Endometrial microvascular endothelial cells (primary cell): ENCODE measurements around the gene SLC22A8. TPM values are rescaled to one million over a fixed set of nuclear protein-coding genes. Genes with fewer than 3 reads are reported as not detected.
"Not testable (repeated sequence)": the region's sequence is repeated elsewhere in the genome, so short reads cannot be mapped to it uniquely, and the experiment has no call there.

Source experiments
- in situ Hi-C: cut with HindIII; loops from 2 replicates; pipeline ENCODE4 v1.10.0; 2017; ENCODE audit warnings: low sequenced_read_pairs, low pct_unique_long_range_greater_than_20kb; ENCODE audit errors: inconsistent ontology term
- total RNA-seq: library from RNA; depleted of rRNA; stranded (reverse); fragments of >200 nt; gene quantifications from one replicate; pipeline ENCODE4 v1.2.3, GENCODE V29; 2015; ENCODE audit errors: inconsistent ontology term

SLC22A8 gene, protein sequence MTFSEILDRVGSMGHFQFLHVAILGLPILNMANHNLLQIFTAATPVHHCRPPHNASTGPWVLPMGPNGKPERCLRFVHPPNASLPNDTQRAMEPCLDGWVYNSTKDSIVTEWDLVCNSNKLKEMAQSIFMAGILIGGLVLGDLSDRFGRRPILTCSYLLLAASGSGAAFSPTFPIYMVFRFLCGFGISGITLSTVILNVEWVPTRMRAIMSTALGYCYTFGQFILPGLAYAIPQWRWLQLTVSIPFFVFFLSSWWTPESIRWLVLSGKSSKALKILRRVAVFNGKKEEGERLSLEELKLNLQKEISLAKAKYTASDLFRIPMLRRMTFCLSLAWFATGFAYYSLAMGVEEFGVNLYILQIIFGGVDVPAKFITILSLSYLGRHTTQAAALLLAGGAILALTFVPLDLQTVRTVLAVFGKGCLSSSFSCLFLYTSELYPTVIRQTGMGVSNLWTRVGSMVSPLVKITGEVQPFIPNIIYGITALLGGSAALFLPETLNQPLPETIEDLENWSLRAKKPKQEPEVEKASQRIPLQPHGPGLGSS
- total RNA-seq: not detected

DNA sequence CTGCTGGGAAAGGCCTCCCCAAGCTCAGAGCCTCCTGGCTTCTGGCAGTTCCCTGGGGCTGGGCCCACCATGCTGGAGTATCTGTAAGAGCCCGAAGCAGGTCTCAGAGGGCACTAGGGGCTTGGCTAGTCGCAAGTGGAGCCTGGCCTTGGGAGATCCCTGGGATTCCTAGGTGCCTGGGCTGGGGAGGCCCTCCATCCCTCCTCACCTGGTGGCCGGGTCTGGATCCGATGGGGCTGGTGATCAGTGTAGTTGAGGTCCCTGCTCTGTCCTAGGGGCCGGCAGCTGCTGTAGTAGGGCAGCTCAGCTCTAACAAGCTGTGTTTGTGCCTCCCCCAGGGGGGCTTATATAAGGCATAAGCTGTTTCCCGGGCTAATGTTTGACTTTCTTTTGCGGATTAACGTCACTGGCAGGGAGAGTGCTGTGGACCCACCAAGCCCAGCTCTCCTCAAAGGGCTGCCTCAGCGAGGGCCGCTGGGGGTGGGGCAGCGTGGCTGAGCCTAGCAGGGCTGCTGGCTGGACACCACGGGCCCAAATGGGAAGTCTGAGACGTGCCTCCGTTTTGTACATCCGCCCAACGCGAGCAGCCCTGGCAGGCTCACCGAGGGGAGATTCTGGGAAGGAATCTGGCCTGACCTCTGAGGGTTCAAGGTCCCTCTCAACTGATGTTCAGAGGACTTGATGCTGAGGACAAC is at the start of gene SLC22A8:
Gene SLC22A8, minus strand, starts transcription at position 321 of the 695 bp plus-strand sequence. CDS start 883 bp downstream, outside the sequence.
- in situ Hi-C loops: loop anchor here (25.0 kb wide), 1 partner anchor 103 kb away; the partner anchor contains the start of gene CHRM1

DNA sequence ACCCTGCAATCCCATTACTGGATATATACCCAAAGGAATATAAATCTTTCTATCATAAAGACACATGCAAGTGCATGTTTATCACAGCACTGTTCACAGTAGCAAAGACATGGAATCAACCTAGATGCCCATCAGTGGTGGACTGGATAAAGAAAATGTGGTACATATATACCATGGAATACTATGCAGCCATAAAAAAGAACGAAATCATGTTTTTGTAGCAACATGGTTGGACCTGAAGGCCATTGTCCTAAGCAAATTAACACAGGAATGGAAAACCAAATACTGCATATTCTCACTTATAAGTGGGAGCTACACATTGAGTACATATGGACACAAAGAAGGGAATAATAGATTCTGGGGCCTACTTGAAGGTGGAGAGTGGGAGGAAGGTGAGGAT is 30.6 kb upstream of the SLC22A8 start:
- in situ Hi-C loops: not testable (repeated sequence)

DNA sequence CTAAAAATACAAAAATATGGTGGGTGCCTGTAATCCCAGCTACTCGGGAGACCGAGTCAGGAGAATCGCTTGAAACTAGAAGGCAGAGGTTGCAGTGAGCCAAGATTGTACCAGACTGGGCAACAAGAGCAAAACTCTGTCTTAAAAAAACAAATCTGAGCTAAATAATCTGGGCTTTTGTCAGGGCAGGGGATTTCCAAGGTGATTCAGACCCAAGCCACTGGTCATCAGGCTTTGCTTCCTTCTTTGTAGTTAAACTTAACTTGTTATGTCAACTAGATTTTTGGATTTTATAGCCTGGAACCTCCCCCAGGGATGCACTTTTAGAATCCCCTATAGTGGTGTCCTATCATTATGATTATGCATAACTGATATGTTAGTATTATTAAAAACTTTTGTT is 27.0 kb upstream of the SLC22A8 start:
- in situ Hi-C loops: no loop called here

DNA sequence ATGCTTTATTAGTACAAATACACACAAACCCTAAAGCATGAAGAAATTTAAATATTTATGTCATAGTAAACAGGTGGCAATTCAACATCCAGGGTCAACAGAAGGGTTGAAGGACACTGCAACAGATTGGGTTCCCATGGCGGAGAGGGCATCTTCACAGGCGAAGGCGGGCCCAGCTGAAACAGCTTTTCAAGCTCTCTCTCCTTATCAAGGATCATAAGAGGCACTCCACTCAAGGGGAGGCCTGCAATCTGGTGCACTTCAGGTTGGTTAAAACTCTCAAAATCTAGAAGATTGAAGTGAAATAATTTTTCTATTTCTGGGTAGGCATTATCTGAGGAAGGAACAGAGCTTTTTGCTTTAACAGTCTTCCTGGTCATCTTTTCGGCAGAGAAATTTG is 16.8 kb upstream of the SLC22A8 start:
- in situ Hi-C loops: no loop called here

DNA sequence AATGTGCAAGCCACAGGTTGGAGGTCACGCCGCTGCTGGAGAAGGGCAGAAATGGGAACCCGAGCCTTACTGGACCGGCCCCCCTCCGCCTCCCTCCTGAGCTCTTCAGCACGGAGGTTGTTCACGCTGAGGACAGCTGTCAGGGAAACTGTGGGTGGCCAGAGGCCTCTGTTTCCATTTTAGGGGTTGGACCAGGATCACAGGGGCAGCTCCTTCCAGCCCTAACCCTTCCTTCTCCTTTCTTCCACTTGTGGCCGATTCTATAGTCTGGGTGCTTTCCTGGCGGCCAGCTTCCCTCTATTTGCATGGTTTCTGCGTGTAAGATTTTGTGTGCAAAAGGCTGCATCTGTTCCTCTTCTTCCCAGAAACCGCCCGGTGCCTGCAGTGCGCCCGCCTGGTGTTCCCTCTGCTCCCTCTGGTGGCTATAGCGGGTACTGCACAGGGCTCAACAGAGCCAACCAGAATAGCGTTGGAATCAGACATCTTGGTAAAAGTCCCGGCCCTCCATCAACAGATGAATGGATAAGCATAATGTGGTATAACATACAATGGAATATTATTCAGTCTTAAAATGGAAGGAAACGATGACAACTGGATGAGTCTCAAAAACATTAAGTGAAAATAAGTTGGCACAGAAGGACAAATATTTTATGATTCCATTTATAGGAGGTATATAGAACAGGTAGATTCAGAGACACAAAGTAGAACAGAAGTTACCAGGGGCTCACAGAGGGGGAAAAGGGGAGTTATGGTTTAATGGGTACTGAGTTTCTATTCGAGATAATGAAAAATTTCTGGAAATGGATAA is 8.4 kb upstream of the SLC22A8 start:
- in situ Hi-C loops: loop anchor here (25.0 kb wide), 1 partner anchor 112 kb away; the partner anchor contains the start of gene CHRM1

DNA sequence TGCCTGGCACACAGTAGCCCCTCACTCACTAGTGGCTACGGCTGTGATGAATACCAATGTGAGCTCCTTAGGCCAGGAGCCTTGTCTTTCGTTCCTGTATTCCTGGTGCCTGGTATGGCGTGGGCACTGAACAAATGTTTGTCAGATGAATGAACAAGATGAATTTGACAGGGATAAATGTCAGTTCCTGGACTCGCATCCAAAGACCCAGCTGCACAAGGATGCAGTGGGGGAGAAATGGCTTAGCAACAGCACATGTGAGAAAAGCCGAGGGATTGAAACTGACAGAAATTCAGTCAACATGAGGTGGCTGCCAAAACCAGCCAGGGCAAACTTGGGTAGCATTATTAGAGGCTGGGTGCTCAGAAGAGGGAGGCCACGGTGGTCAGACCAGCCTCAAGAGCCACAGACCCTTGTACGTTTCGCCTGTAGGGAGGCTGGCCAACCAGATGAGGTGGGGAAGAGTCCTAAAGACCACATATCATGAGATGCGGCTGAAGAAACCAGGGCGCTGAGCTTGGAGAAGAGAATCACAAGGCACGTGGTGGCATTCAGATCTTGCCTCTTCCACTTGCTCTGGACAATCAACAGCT is 7.7 kb upstream of the SLC22A8 start:
- in situ Hi-C loops: loop anchor here (25.0 kb wide), 1 partner anchor 111 kb away; the partner anchor contains the start of gene CHRM1

DNA sequence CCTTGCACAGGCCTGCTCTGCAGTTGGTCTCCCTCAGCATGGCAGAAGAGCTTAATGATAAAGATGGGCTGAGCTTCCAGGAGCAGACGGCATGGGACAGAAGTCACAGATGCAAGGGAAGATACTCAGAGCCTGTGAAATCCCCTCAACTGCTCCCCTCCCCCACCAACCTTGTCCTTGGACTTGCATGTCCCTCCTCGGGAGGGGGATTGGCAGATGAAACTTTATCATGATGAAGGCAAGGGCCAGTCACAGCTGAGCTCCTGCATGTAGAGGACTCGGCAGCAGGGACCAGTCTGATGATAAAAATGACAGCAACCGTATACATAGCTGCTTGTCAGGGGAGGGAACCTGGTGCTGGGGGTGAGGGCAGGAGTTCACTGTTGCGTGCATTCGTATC is 6.8 kb upstream of the SLC22A8 start:
- in situ Hi-C loops: loop anchor here (25.0 kb wide), 1 partner anchor 110 kb away; the partner anchor contains the start of gene CHRM1

DNA sequence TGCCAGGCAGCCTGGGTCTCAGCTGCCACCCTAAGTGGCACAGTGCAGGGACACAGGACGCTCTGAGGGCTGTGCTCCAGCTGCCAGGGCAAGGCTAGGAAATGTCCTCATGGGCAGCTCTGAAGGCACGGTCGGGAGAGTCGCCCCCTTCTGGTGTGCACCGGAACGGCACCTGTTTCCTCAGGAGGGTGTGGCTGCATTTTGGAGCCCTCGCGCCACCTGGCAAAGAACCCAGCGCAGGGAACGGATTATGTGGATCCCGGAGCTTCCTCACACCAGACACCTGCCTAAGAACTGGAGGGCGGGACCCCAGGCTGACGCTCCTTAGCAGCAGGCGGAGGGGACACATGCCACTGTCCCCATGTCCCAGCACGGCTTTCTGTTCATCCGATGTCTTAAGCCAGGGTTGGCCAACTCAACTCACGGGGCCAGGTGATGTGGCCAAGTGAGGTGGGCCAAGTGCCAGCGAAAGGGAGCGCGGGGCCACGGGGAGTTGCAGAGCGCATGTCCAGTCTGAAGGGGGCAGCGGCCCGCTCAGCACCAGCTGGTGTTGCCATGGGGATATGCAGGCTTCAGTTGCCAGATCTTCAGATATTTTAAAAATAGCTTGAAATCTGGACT is 5.1 kb upstream of the SLC22A8 start:
- in situ Hi-C loops: loop anchor here (25.0 kb wide), 1 partner anchor 108 kb away; the partner anchor contains the start of gene CHRM1

DNA sequence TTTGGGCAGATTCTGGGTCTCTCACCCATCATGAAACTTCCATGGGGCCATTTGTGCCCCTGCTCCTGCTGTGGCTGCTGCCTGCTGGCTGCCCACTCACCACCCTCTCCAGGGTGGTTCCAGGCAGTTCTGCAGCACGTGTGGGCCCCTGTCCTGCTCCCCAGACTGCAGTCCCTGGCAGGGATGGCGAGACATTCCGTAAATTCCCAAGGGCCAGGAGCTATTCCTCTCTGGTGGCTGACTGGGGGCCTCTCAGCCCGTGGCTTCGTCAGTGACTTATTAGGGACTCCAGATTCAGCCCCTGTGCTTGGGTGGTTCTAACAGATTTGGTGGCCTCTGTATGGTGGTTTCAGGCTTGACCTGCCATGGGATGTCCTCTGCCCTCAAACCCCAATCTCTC is 3.9 kb upstream of the SLC22A8 start:
- in situ Hi-C loops: loop anchor here (25.0 kb wide), 1 partner anchor 107 kb away; the partner anchor contains the start of gene CHRM1

DNA sequence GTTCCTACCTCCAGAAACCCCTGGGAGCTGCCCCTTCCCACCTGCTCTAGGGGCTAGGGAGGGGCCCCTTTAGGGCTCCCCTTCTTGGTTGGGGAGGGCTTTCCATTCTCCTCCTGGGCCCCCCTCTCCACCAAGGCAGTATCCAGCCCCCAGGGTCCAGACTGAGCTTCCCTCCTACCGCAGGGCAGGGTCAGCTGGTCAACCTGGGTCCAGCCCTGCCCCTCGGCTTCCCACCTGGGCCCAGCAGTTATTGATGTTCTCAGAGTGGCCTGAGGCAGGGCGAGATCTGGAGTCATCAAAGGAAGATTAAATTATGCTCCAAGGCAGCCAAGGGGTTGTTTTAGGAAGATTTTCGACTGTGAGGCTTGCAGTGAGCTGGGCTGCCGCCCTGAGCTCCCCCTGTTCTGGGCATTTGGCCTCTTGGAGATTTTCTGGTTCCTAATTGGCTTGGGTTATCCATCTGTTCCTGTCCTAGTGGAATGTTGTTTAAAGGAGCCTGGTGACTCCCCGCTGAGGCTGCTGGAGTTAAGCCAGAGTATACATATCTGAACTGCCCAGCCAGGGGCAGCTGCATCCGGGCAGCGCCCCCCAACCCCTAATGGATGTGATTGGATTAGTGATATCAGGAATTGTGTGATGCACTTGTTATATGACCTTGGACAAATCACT is 1.8 kb upstream of the SLC22A8 start:
- in situ Hi-C loops: loop anchor here (25.0 kb wide), 1 partner anchor 105 kb away; the partner anchor contains the start of gene CHRM1

DNA sequence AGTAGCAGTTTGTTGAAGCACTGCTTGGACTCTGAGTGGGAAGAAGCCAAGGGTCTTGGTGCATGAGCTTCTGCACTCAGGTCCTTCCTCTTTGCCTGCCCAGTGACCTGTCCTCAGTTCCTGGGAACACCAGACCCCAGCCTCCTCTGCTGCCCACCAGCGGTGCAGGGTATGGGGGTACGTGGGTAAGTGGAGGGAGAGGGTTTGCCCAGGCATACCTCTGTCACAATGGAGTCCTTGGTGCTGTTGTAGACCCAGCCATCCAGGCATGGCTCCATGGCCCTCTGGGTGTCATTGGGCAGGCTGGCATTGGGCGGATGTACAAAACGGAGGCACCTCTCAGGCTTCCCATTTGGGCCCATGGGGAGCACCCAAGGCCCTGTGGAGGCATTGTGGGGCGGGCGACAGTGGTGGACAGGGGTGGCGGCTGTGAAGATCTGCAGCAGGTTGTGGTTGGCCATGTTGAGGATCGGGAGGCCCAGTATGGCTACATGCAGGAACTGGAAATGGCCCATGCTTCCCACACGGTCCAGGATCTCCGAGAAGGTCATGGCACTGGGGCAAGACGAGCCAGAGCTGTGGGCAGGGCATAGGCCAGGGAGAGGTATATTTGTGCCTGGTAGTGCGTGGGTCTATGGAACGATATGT is 1.1 kb downstream of the SLC22A8 start:
- in situ Hi-C loops: loop anchor here (25.0 kb wide), 1 partner anchor 102 kb away; the partner anchor contains the start of gene CHRM1

DNA sequence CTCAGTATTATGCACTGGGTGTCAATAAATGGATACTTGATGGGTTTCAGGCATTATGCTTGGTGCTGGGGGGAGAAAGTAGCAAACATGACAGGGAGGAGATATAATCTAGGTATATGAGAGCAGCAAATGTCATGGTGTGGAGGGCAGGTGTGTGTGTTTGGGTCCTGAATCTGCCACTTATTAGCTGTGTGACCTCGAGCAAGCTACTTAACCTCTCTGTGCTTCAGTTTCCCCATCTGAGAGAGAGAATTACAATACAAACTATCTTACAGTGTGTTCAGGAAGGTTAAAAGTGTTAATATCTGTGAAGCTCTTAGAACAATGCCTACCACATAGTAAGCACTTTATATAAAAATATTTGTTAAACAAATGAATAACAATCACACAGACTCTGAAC is 2.8 kb downstream of the SLC22A8 start:
- in situ Hi-C loops: loop anchor here (25.0 kb wide), 1 partner anchor 101 kb away; the partner anchor contains the start of gene CHRM1

DNA sequence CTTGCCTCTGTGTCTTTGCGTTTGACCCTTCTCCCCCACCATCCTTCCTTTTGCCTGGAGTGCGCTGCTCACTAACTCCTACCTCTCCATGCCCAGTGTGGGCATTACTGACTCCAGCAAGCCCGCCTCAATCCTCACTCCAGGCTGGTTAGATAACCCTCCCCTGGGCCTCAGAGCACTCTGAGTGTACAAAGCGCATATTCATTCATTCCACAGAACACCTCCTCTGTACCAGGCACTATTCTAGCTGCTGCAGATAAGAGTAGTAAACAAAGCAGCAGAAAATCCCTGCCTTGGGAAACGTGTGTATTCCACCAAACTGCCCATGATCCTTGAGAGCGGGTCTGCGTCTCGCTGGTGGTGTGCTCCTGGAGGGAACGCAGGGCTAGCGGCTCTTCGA is 3.2 kb downstream of the SLC22A8 start:
- in situ Hi-C loops: loop anchor here (25.0 kb wide), 1 partner anchor 100 kb away; the partner anchor contains the start of gene CHRM1

DNA sequence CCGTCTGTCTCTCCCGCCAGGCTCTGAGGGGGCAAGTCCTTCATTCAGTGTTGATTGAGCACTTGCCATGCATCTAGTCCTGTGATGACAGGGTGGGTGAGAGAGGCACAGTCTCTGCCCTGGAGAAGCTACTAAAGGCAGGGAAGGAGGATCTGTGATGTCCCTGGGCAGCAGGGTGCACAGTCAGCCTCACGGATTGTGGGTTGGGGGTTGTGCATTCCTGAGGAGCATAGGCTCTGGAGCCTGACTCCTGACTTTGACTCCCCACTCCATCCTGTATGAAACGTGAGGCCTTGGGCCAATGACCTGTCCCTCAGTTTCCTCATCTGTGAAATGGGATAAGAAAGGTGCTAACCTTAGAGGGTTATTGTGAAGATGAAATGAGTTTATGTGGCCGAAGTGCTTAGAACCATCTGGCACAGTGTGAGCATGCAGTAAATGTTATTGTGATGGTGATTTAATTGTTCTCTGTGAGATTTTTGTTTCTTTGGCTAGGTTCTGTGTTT is 4.7 kb downstream of the SLC22A8 start:
- in situ Hi-C loops: loop anchor here (25.0 kb wide), 1 partner anchor 99 kb away; the partner anchor contains the start of gene CHRM1

DNA sequence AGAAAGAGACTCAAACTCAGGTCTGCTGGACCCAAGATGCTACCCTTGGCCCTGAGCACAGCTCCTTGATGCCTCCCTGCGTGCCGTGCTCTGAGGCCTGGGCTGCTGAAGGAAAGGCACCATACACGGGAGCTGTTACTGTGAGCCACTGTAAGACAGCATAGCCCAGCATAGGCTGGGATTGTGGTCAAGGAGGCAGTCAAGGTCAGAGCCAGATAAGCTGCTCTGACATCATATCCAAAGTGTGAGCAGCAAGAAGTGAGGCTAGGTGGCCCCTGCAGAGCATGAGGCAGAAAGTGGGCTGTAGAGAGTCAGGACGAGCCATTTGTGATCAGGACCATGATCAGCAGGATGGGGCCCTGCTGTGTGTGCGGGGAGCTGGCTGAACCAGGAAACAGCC is 7.7 kb downstream of the SLC22A8 start:
- in situ Hi-C loops: loop anchor here (25.0 kb wide), 1 partner anchor 96 kb away; the partner anchor contains the start of gene CHRM1

DNA sequence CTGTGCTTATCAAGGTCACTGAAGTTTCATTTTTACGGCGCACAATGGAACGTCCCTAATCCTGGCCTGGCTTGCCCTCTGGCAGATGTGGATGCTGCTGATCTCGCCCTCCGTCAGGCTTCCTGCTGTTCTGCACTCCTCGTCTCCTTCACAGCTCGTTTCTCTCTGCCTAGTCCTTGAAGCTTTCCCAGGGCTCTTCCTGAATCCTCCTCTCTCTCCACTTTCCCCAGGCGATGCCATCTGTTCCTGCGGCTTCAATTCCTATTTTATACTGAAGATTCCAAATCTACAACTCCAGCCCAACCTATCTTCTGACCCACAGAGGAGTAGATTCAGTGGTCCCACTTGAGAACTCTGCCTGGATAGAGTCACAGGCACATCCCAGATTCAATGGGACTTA is 14.2 kb downstream of the SLC22A8 start:
- in situ Hi-C loops: loop anchor here (25.0 kb wide), 1 partner anchor 89 kb away; the partner anchor contains the start of gene CHRM1
